Fibroblast of villous mesenchyme (primary cell): ENCODE results near the gene DMRTC2. TPM values are rescaled to one million over a fixed set of nuclear protein-coding genes. Genes with fewer than 3 reads are reported as not detected.

Experiments
- DNase-seq: peaks from one replicate; pipeline ENCODE4 v3.0.0-alpha.2; 2010; ENCODE audit warnings: low read depth
- H3K4me3 ChIP-seq: 2 replicates; pipeline ENCODE4 v1.5.1; 2011; ENCODE audit warnings: low read depth, mild to moderate bottlenecking, low read length
- CTCF ChIP-seq: IDR thresholded peaks from 2 replicates; pipeline ENCODE4 v1.5.1; 2012; ENCODE audit warnings: low read depth, mild to moderate bottlenecking, low read length; ENCODE audit not compliant: insufficient read depth
- total RNA-seq: library from RNA; depleted of rRNA; stranded (reverse); fragments of >200 nt; gene quantifications from 2 replicates; pipeline ENCODE4 v1.2.3, GENCODE V29; 2012

The DMRTC2 gene
- total RNA-seq, 1 donor: not detected

GRCh38 chr19:41853344-41853743 lies 8.5 kb downstream of the DMRTC2 start:
- no peak overlapping the region for H3K4me3 ChIP-seq
- no peak for TF ChIP-seq CTCF
- no peak for DNase-seq

- TF ChIP-seq CTCF: no peak
- DNase-seq: no peak
- no peak overlapping the region for H3K4me3 ChIP-seq
These were observed 8.9 kb downstream of the DMRTC2 start for GRCh38 chr19:41853768-41854167.

- no peak for TF ChIP-seq CTCF
- H3K4me3 ChIP-seq: peak overlapping the region; percentile 53
- no peak for DNase-seq
These were observed 14.4 kb downstream of the DMRTC2 start for GRCh38 chr19:41859213-41859617.

- peak; percentile 53 for TF ChIP-seq CTCF
- DNase-seq: peak; percentile 99
- peak within 1 kb of the TSS; percentile 99 for H3K4me3 ChIP-seq
These were observed 15.0 kb downstream of the DMRTC2 start, which contains the start of gene RPS19 for GRCh38 chr19:41859618-41860418. Gene RPS19 (plus strand): TSS chr19:41860255. CDS start chr19:41860775, 520 bp downstream.

GRCh38 chr19:41860419-41861115 lies 15.7 kb downstream of the DMRTC2 start:
- peak overlapping the region; percentile 99 for H3K4me3 ChIP-seq
- DNase-seq: peak; percentile 32
- TF ChIP-seq CTCF: no peak

GRCh38 chr19:41861116-41861768 lies 16.4 kb downstream of the DMRTC2 start:
- TF ChIP-seq CTCF: no peak
- H3K4me3 ChIP-seq: peak overlapping the region; percentile 99
- no peak for DNase-seq
